T-helper 1 cell treated with Interleukin-12 subunit alpha and Interleukin-12 subunit beta and Interleukin-4 antibody, amounts not matched to agents 30 ng/mL and 1 ng/mL, for 36 hours (primary cell): ENCODE measurements around the gene CARD14. TPM values are rescaled to one million over a fixed set of nuclear protein-coding genes. Genes with fewer than 3 reads are reported as not detected.
"Not testable (repeated sequence)": the region's sequence is repeated elsewhere in the genome, so short reads cannot be mapped to it uniquely, and the experiment has no call there.

Experiments
- intact Hi-C: fragments of 100-400 bp; cut with micrococcal nuclease; formaldehyde crosslinking; loops from one replicate; pipeline ENCODE4 v1.15.1; 2024
- total RNA-seq: library from RNA; stranded (reverse); gene quantifications from 2 replicates; pipeline ENCODE4 v1.2.3, GENCODE V29; 2022

CARD14 gene
- total RNA-seq, 1 donor from 2014 or later = not detected

DNA sequence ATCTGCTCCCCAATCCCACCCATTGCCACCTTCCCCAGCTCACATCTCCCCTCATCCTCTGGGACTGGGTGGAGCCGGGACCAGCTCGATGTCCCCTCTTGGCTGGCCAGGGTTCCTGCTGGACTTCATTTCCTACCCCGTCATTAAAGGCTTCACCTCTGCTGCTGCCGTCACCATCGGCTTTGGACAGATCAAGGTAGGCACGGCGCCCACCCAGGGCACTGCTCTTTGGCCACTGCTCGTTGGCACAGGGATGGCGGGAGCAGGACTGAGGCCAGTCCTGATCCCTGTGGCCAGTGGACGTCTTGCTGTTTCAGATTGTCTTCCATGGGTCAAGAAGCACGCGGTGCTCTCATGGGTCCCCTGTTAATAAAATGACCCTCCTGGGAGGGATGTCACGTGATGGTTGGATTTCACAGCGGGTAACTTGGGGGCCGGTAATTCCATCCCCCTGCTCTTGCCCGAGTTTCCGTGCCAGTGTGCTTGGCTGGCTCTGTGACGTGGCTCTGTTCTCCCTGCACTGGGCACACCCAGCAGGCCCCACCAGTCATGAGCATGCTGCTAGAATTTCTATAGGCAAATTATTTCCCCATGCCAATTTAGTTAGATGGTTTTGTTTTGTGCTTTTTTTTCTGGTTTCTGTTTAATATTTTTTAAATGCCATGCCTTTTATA, 53.4 kb downstream of the CARD14 start:
- intact Hi-C loops = no loop called here

GRCh38 chr17:80223838-80224497, 54.1 kb downstream of the CARD14 start:
- intact Hi-C loops = no loop called here

DNA sequence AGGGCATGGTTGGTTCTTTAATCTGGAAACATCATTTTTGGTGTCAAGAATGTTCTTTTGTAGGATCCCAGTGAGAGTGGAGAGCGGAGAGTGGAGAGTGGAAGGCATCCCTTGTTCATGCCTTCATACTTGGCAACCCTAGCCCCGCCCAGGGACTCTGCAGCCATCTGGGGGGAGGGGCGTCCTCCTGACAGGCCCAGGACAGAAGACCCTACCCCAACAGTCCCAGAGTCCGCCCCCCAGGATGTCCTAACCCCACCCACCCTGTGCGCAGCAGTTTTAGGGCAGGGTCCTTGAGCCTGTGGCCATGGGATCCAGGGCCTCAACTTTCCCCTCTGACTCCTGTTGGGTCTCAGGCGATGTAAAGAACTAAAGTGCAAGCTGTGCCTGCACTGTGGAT, 54.9 kb downstream of the CARD14 start:
- intact Hi-C loops = no loop called here

- intact Hi-C loops = no loop called here
Measured at GRCh38 chr17:80225230-80225629, 55.4 kb downstream of the CARD14 start.

GRCh38 chr17:80227156-80227555, 57.3 kb downstream of the CARD14 start:
- intact Hi-C loops = no loop called here

DNA sequence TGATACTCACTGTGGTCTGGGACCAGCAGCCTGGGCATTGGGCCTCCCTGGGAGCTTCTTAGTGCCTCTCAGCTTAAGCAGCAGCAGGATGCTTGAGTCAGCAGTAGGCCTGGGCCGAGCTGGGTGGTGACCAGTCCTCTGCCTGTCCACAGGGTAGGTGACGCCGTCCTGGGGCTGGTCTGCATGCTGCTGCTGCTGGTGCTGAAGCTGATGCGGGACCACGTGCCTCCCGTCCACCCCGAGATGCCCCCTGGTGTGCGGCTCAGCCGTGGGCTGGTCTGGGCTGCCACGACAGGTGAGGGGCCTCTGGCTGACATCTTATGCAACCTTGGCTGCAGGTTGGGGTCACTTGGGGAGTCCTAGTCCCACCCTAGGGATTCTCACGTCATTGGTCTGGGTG, 57.8 kb downstream of the CARD14 start:
- intact Hi-C loops = no loop called here

DNA sequence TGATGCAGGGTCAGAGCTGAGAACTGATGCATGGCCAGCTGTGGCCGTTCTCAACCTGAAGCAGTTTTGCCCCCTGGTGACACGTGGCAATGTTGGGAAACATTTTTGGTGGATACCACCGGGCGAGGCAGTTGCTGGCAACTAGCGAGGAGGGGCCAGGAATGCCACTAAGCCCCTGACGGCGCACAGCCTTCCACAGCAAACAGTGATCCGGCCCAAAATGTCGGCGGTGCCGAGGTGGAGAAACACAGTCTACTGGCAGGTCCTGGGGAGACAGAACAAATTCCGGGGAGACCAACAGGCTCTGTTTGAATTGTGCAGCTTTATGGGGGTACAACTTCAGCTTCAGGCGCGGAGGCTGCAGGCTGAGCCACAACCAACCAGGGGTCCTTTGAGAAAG, 58.6 kb downstream of the CARD14 start:
- intact Hi-C loops = no loop called here

- intact Hi-C loops = no loop called here
Measured at GRCh38 chr17:80229011-80229410, 59.2 kb downstream of the CARD14 start.

GRCh38 chr17:80232438-80232837, 62.6 kb downstream of the CARD14 start:
- intact Hi-C loops = no loop called here

DNA sequence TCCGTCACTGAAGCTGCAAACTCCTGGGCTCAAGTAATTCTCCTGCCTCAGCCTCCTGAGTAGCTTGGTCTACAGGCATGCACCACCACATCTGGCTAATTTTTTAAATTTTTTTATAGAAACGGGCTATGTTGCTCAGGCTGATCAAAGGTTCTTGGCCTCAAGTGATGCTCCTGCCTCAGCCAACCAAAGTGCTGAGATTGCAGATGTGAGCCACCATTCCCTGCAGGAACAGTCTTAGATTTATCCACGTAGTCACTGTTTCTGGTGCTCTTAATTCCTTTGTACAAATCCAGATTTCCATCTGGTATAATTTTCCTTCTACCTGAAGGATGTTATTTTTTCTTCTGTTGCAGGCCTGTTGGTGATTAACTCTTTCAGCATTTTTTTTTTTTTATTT, 63.4 kb downstream of the CARD14 start:
- intact Hi-C loops = no loop called here

DNA sequence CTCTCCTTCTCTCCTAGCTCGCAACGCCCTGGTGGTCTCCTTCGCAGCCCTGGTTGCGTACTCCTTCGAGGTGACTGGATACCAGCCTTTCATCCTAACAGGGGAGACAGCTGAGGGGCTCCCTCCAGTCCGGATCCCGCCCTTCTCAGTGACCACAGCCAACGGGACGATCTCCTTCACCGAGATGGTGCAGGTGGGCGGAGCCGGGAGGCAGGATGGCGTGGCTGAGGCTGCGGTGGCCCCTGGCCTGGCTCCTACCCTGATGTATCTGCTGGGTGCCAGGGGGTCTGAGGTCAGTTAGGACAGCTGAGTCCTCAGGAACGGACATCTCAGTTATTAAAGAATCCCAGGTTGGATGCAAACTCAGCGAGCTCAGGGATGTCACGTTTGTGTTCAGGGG, 67.1 kb downstream of the CARD14 start:
- intact Hi-C loops = no loop called here

DNA sequence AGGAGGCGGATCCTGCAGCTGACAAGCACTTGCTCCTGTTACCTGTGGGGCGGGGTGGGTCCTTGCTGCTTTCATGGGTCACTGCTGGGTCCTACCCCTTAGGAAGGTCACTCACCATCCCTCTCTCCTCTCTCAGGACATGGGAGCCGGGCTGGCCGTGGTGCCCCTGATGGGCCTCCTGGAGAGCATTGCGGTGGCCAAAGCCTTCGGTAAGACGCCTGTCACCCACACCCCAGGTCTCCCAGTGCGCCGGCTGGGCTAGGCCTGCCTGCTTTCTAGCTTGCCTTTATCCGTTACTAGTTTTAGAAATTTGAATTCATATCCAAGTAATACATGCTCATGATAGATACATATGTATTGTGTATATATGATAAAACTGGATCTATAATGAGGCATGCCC, 67.6 kb downstream of the CARD14 start:
- intact Hi-C loops = no loop called here

DNA sequence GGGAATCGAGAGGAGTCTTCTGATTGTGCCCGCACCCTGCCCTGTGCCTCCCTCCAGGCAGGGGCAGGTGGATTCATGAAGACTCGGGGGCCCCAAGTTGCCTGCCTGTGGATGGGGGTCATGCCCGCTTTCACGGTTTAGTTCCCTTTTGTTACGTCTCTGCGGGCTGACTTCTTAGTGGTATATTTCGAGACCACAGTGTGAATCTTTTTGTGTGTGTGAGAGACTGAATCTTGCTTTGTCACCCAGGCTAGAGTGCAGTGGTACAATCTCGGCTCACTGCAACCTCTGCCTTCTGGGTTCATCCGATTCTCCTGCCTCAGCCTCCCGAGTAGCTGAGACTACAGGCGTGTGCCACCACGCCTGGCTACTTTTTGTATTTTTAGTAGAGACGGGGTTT, 72.7 kb downstream of the CARD14 start:
- intact Hi-C loops = no loop called here

DNA sequence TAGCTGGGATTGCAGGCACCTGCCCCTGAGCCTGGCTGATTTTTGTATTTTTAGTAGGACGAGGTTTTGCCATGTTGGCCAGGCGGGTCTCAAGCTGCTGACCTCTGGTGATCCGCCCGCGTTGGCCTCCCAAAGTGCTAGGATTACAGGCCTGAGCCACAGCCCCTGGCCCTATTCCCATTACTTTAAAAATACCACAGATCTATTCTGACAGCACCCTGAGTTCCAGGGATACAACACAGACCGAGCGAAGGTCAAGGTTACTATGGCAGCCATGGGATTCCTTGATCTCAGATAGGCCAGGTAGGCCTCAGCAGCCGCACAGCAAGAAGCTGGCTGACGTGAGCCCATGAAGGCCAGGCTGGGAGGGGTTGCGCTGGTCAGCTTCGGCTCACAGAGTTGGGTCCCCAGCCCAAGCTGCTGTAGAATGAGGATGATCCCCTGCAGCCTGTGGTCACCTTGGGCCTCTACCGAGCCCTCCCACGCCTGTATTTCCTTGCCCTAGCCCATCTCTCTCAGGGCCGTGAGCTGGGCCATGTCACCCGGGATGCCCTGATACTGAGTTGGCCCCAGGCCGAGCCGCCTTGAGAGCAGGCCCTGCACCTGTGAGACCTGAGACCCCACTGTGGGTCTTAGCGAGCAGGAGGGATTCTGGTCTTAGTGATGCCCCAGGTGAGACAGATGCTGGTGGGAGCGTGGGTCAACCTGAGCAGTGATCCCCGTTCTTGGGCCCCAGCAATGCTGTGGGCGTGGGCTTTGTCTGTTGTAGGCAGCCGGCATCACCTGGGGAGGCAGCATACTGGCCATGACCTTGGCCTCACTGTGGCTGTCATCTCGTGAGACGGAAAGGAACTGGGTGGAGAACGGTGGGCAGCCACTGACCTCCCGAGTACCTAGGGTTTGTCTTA, 74.0 kb downstream of the CARD14 start:
- intact Hi-C loops = no loop called here

GRCh38 chr17:80244448-80244847, 74.6 kb downstream of the CARD14 start:
- intact Hi-C loops = not testable (repeated sequence)

- intact Hi-C loops = no loop called here
Measured at GRCh38 chr17:80244871-80245509, 75.2 kb downstream of the CARD14 start.

GRCh38 chr17:80245566-80246265, 75.9 kb downstream of the CARD14 start:
- intact Hi-C loops = no loop called here

DNA sequence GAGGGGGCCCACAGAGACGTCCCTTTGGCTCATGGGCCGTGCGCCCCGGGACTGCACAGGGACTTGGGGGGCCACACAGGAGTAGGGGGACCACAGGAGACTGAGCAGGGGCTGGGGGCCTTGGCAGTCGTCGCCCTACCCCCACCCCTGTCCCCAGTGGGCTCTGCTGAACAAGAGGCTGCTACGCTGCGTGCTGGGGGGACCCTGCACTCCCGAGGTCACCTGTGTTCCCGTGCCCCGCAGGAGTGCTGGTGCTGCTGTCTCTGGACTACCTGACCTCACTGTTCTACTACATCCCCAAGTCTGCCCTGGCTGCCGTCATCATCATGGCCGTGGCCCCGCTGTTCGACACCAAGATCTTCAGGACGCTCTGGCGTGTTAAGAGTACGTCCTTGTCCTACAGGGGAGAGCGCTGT, 76.4 kb downstream of the CARD14 start:
- intact Hi-C loops = no loop called here

DNA sequence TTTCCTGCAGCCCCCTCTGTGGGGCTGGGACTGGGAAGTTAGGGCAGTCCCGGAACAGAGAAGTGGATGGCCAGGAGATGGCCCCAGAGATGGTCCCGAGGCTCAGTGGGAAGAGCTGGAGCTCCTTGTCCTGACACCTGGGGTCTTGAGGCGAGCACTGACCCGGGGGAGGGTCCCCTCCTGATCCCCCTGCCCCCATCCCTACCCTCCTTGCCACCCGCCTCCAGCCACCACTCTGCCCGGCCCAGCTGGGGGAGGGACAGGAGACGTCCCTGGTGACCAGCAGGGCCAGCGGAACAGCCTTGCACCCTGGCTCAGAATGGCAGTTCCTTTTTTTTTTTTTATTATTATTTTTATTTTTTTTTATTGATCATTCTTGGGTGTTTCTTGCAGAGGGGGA, 76.9 kb downstream of the CARD14 start:
- intact Hi-C loops = no loop called here

DNA sequence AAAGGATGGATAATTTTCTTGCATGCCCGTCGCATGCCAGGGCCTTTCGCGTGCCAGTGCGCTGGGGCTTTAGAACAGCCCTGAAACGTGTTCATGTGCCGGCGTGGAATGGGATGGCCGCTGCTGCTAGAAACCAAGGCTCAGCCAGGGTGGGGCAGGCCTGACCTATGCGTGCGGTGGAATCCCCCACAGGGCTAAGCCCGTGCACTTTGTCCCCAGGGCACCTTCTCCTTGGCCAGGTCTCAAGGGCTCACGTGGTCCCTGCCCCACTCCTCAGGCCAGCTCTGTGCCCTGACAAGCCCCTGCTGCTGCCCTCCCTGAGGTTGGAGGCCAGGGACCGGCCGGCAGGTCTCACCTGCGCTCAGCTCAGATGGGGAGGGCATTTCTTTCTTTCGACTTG, 77.7 kb downstream of the CARD14 start:
- intact Hi-C loops = no loop called here
